ENCODE results near the gene RPS15. TPM values are rescaled to one million over a fixed set of nuclear protein-coding genes. Genes with fewer than 3 reads are reported as not detected.

The RPS15 gene
- total and polyA plus RNA-seq, 2 donors = 789 to 3,095 TPM

DNA sequence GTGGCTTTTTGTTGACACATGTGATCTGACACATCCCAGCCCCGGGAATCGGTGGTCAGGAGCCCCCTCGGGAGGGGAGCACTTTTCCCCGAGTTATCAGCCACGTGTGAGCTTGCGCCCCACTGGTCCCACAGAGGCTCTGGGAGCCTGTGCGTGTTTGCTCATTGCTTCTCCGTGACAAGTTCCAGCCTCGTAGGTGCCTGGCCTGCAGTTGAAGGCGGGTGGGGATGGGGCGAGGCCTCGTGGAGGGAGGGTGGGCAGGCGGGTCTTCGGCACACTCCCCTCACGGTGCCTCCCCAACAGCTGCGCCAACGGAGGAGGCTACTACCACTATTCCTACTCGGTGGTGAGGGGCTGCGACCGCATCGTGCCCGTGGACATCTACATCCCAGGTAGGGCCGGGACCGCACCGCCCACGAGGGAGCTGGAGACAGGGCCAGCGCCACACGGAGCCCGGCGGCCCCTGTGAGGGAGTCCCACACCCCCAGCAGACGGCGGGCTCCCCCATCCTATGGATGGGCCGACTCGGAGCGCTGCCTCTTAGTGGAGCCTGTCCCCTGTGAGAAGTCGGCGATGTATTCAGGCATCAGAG, 45.2 kb upstream of the RPS15 start:
- peaks cover 52 to 58% of the 10 kb centered on the region in 2 donors for H3K36me3 ChIP-seq (ENCODE audit: control insufficient read depth in 2 of 2, insufficient read depth in 2 of 2, low read length in 1 of 2)
- WGBS = 98% methylated on average over 37 of the region's 37 CpGs
- H3K4me3 ChIP-seq (ENCODE audit: low read length in 2 of 2) = no peak overlapping the region
- peaks cover 0 to 15% of the 10 kb centered on the region in 2 donors for H3K4me1 ChIP-seq (ENCODE audit: control insufficient read depth in 2 of 2, insufficient read depth in 2 of 2, low read length in 2 of 2)
- peaks cover 0 to 3% of the 10 kb centered on the region in 2 donors for H3K9me3 ChIP-seq (ENCODE audit: control insufficient read depth in 2 of 2, insufficient read depth in 1 of 2, low read length in 1 of 2)
- no peak overlapping the region for H3K27ac ChIP-seq (ENCODE audit: low read depth in 1 of 2, low read length in 1 of 2)
- no peaks in the 10 kb centered on the region for H3K27me3 ChIP-seq (ENCODE audit: control insufficient read depth in 2 of 2, insufficient read depth in 1 of 2, low read length in 1 of 2)
- no peak for DNase-seq (ENCODE audit: low read depth in 6 of 9, low spot score in 9 of 9)

DNA sequence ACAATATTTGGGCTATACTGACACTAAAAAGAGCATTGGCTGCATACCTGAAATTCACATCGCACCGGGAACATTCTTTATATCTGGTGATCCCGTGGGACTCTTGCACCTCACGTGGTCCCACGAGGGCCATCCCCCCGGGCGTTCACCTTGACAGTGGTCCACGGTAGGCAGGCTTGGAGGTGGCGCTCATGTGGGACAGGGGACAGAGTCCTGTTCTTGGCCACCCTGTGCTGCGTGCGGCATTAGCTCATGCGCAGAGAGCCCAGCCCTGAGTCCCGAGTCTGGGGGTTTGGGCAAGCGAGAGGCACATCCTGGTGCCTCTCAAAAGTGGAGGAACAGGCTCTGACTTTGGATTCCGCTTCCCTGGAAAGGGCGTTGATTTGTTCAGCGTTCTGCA, 44.4 kb upstream of the RPS15 start:
- peaks cover 0 to 15% of the 10 kb centered on the region in 2 donors for H3K4me1 ChIP-seq (ENCODE audit: control insufficient read depth in 2 of 2, insufficient read depth in 2 of 2, low read length in 2 of 2)
- no peaks in the 10 kb centered on the region for H3K27me3 ChIP-seq (ENCODE audit: control insufficient read depth in 2 of 2, insufficient read depth in 1 of 2, low read length in 1 of 2)
- no peak for DNase-seq (ENCODE audit: low read depth in 6 of 9, low spot score in 9 of 9)
- peaks cover 44 to 51% of the 10 kb centered on the region in 2 donors for H3K36me3 ChIP-seq (ENCODE audit: control insufficient read depth in 2 of 2, insufficient read depth in 2 of 2, low read length in 1 of 2)
- no peaks in the 10 kb centered on the region for H3K9me3 ChIP-seq (ENCODE audit: control insufficient read depth in 2 of 2, insufficient read depth in 1 of 2, low read length in 1 of 2)
- 96% methylated on average over 17 of the region's 17 CpGs for WGBS
- no peak overlapping the region for H3K4me3 ChIP-seq (ENCODE audit: low read length in 2 of 2)
- H3K27ac ChIP-seq (ENCODE audit: low read depth in 1 of 2, low read length in 1 of 2) = no peak overlapping the region

- Histone ChIP-seq H3K4me3 (ENCODE audit: low read length in 2 of 2) (no peak overlapping the region), H3K27me3 (ENCODE audit: control insufficient read depth in 2 of 2, insufficient read depth in 1 of 2, low read length in 1 of 2) (no peaks in the 10 kb centered on the region), H3K9me3 (ENCODE audit: control insufficient read depth in 2 of 2, insufficient read depth in 1 of 2, low read length in 1 of 2) (no peaks in the 10 kb centered on the region), H3K36me3 (ENCODE audit: control insufficient read depth in 2 of 2, insufficient read depth in 2 of 2, low read length in 1 of 2) (peaks cover 37 to 44% of the 10 kb centered on the region in 2 donors), H3K27ac (ENCODE audit: low read depth in 1 of 2, low read length in 1 of 2) (no peak overlapping the region), H3K4me1 (ENCODE audit: control insufficient read depth in 2 of 2, insufficient read depth in 2 of 2, low read length in 2 of 2) (peaks cover 0 to 15% of the 10 kb centered on the region in 2 donors)
- no peak for DNase-seq (ENCODE audit: low read depth in 6 of 9, low spot score in 9 of 9)
- 92% methylated on average over 43 of the region's 43 CpGs for whole genome bisulfite sequencing
Observed at GRCh38 chr19:1394252-1395193, 43.7 kb upstream of the RPS15 start.

DNA sequence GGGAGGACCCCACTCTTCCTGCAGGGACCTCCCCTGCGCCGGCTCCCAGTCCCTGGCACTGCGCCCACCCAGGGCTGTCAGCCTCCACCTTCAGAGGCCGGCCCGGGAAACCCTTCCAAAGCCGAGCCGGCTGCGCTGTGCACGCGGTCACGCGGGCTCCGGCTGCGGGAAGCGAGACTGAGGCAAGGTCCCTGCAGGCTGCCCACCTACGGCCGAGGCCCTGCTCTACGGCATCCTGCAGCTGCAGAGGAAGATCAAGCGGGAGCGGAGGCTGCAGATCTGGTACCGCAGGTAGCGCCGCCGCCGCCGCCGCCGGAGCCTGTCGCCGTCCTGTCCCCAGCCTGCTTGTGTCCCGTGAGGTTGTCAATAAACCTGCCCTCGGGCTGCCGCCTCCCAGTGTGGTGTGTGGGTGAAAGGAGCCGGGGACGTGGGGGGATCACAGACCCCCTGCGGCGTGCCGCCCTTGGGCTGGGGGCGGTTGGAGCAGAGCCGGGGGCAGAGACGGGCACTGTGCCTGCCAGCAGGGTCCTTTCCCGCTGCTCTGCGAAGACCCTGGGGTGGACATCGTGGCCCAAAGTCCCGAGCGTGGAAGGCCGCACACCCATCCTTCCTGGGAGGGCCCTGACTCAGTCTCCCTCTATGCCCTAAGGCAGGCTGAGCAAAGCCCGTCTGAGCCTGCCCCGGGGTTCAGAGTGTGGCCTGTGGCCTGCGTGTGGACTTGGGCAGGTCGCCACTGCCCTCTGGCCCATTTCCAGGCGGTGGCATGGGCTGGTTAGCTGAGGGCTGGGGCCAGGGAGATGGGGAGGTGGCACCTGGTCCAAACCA, 42.8 kb upstream of the RPS15 start:
- H3K4me3 ChIP-seq (ENCODE audit: low read length in 2 of 2) = no peak overlapping the region
- H3K4me1 ChIP-seq (ENCODE audit: control insufficient read depth in 2 of 2, insufficient read depth in 2 of 2, low read length in 2 of 2) = peaks cover under 1 to 20% of the 10 kb centered on the region in 2 donors
- WGBS = 96% methylated on average over 52 of the region's 52 CpGs
- peaks cover 36 to 39% of the 10 kb centered on the region in 2 donors for H3K36me3 ChIP-seq (ENCODE audit: control insufficient read depth in 2 of 2, insufficient read depth in 2 of 2, low read length in 1 of 2)
- no peak for DNase-seq (ENCODE audit: low read depth in 6 of 9, low spot score in 9 of 9)
- no peaks in the 10 kb centered on the region for H3K9me3 ChIP-seq (ENCODE audit: control insufficient read depth in 2 of 2, insufficient read depth in 1 of 2, low read length in 1 of 2)
- H3K27me3 ChIP-seq (ENCODE audit: control insufficient read depth in 2 of 2, insufficient read depth in 1 of 2, low read length in 1 of 2) = no peaks in the 10 kb centered on the region
- no peak overlapping the region for H3K27ac ChIP-seq (ENCODE audit: low read depth in 1 of 2, low read length in 1 of 2)

- Histone ChIP-seq H3K27ac (ENCODE audit: low read depth in 1 of 2, low read length in 1 of 2) (no peak overlapping the region), H3K36me3 (ENCODE audit: control insufficient read depth in 2 of 2, insufficient read depth in 2 of 2, low read length in 1 of 2) (peaks cover 28 to 31% of the 10 kb centered on the region in 2 donors), H3K4me3 (ENCODE audit: low read length in 2 of 2) (no peak overlapping the region), H3K27me3 (ENCODE audit: control insufficient read depth in 2 of 2, insufficient read depth in 1 of 2, low read length in 1 of 2) (peaks cover 0 to 2% of the 10 kb centered on the region in 2 donors), H3K4me1 (ENCODE audit: control insufficient read depth in 2 of 2, insufficient read depth in 2 of 2, low read length in 2 of 2) (peaks cover 4 to 26% of the 10 kb centered on the region in 2 donors), H3K9me3 (ENCODE audit: control insufficient read depth in 2 of 2, insufficient read depth in 1 of 2, low read length in 1 of 2) (no peaks in the 10 kb centered on the region)
- WGBS = 67% methylated on average over 25 of the region's 25 CpGs
- DNase-seq (ENCODE audit: low read depth in 6 of 9, low spot score in 9 of 9) = no peak
Observed at GRCh38 chr19:1396019-1396767, 42.0 kb upstream of the RPS15 start.

- peaks cover 5 to 8% of the 10 kb centered on the region in 2 donors for H3K27me3 ChIP-seq (ENCODE audit: control insufficient read depth in 2 of 2, insufficient read depth in 1 of 2, low read length in 1 of 2)
- no peak for DNase-seq (ENCODE audit: low read depth in 6 of 9, low spot score in 9 of 9)
- H3K36me3 ChIP-seq (ENCODE audit: control insufficient read depth in 2 of 2, insufficient read depth in 2 of 2, low read length in 1 of 2) = peaks cover 25 to 28% of the 10 kb centered on the region in 2 donors
- 81% methylated on average over 42 of the region's 42 CpGs for WGBS
- H3K9me3 ChIP-seq (ENCODE audit: control insufficient read depth in 2 of 2, insufficient read depth in 1 of 2, low read length in 1 of 2) = peaks cover 0 to under 1% of the 10 kb centered on the region in 2 donors
- peaks cover 8 to 31% of the 10 kb centered on the region in 2 donors for H3K4me1 ChIP-seq (ENCODE audit: control insufficient read depth in 2 of 2, insufficient read depth in 2 of 2, low read length in 2 of 2)
- H3K4me3 ChIP-seq (ENCODE audit: low read length in 2 of 2) = no peak overlapping the region
- H3K27ac ChIP-seq (ENCODE audit: low read depth in 1 of 2, low read length in 1 of 2) = no peak overlapping the region
Observed at GRCh38 chr19:1396768-1397679, 41.2 kb upstream of the RPS15 start.

GRCh38 chr19:1397838-1398237, 40.4 kb upstream of the RPS15 start:
- Histone ChIP-seq H3K9me3 (ENCODE audit: control insufficient read depth in 2 of 2, insufficient read depth in 1 of 2, low read length in 1 of 2) (peaks cover 0 to 8% of the 10 kb centered on the region in 2 donors), H3K4me3 (ENCODE audit: low read length in 2 of 2) (no peak overlapping the region), H3K36me3 (ENCODE audit: control insufficient read depth in 2 of 2, insufficient read depth in 2 of 2, low read length in 1 of 2) (peaks cover 17 to 21% of the 10 kb centered on the region in 2 donors), H3K27ac (ENCODE audit: low read depth in 1 of 2, low read length in 1 of 2) (no peak overlapping the region), H3K4me1 (ENCODE audit: control insufficient read depth in 2 of 2, insufficient read depth in 2 of 2, low read length in 2 of 2) (peaks cover 8 to 38% of the 10 kb centered on the region in 2 donors), H3K27me3 (ENCODE audit: control insufficient read depth in 2 of 2, insufficient read depth in 1 of 2, low read length in 1 of 2) (peaks cover 12 to 16% of the 10 kb centered on the region in 2 donors)
- 95% methylated on average over 9 of the region's 9 CpGs for WGBS
- DNase-seq (ENCODE audit: low read depth in 6 of 9, low spot score in 9 of 9) = no peak

Measured in thymus (tissue), 11 donors.